GM19324 (cell line): ENCODE data around the gene SLC25A41.

Experiments used
- ATAC-seq: cut with Tn5 transposase; IDR thresholded peaks from one replicate; pipeline ENCODE4 v1.9.1; 2021; ENCODE audit warnings: mild to moderate bottlenecking, moderate library complexity; ENCODE audit not compliant: unreplicated experiment, low FRiP score

Gene SLC25A41

DNA sequence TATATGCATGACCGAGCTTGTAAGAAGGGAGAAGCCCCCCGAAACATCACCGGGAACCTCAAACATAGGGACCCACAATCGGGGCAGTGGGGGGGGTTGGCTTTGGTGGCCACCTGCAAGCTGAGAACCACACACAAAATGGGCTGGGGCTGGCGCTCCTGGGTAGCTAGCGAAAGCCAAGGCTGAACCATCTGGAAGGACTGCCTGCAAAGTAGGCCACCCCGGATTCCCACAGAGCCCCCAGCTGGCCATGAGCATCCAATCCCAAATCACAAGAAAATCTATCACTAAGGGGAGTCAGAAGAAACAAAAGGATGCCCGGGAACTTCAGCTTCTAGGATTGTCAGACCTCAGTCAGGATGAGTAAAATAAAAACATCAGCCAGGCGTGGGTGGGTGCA, 55.1 kb downstream of the SLC25A41 start:
- ATAC-seq, result no peak

DNA sequence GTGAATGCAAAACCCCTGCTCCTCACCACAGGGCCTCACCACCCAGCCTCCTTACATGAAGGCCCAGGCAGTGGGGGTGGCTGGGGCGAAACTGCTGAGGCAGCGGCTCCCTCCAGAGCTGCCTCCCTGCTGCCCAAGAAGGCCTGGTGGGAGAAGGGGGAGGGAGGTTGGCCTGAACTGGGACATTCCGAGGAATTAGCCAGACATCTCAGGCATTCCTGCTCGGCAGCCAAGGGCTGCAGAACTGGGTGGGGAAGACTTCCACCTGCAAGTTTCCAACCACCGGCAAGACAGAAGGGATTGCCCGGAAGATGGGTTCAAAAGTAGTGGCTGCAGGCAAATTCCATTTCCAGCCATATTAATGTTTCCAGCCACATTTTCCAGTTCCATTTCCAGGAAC, 55.5 kb downstream of the SLC25A41 start:
- ATAC-seq, result no peak

DNA sequence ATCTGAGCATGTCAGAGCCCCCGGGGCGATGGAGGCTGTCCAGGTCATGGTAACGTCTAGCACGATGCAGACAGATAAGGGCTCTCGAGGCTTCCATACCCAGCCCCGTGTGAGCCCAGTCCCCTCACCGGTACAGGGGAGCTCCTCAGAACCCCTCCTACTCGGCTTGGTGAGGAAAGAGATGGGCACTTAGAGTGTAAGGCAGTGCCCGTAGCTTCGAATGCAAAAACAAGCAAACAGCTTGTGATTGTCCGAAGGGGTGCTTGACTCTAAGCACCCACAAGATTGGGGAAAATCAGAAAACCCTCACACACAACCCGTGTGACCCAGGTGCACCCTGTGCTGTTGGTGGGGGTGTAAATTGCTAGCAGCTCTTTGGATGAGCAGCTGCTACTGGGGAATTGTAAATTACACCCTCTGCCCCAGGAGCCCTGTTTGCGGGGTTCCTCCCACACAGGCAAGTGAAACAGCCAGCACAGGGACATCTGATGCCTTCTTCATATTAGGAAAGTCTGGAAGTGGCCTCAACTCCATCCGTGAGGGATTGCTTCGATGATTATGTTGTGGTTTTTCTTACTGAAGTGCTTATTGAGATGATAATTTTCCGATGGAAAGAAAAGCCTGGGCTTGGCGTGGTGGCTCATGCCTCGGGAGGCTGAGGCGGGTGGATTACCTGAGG, 56.9 kb downstream of the SLC25A41 start:
- ATAC-seq, result no peak
